PC-9 (cell line): ENCODE results near the gene ATP5PD. TPM values are rescaled to one million over a fixed set of nuclear protein-coding genes. Genes with fewer than 3 reads are reported as not detected.
A peak's percentile ranks its signal among the peaks of the same experiment; 100 is the strongest.

ENCODE experiments used
- BruUV-seq: library from RNA; stranded (reverse); fragments of 400-500 nt; replicated peaks from 2 replicates; lab custom pipeline; 2021; lab: Mats Ljungman, UMichigan
- CTCF ChIA-PET: fragments of 300-600 bp; sonication (Branson Sonifier 250); formaldehyde crosslinking; loops from one replicate; lab custom pipeline; 2022; ENCODE audit warnings: antibody characterized with exemption; lab: Charles Lee
- POLR2A ChIA-PET: fragments of 300-600 bp; sonication (Branson Sonifier 250); formaldehyde crosslinking; loops from one replicate; lab custom pipeline; 2022; ENCODE audit warnings: antibody characterized with exemption; ENCODE audit not compliant: unreplicated experiment; lab: Charles Lee
- DNase-seq, 2 experiments: peaks; one replicate each; pipeline versions ENCODE4 v3.0.0 to v3.0.0-alpha.2; 2015 to 2022; ENCODE audit warnings: mixed read lengths in 1 of 2
- H2AFZ ChIP-seq: fragments of 200-600 bp; sonication (generic); 2 replicates; pipeline ENCODE4 v1.8.1; 2017; ENCODE audit warnings: antibody characterized with exemption
- H3F3A ChIP-seq: fragments of 200-600 bp; sonication (generic); 2 replicates; pipeline ENCODE4 v1.8.1; 2017; ENCODE audit warnings: antibody characterized with exemption, mild to moderate bottlenecking, low read depth; ENCODE audit not compliant: insufficient read depth
- H3K27ac ChIP-seq: fragments of 200-600 bp; sonication (generic); 2 replicates; pipeline ENCODE4 v1.6.1; 2016; ENCODE audit warnings: mixed run types
- H3K27me3 ChIP-seq: fragments of 200-600 bp; sonication (generic); 2 replicates; pipeline ENCODE4 v1.6.1; 2016; ENCODE audit warnings: low read depth, mixed run types; ENCODE audit not compliant: insufficient read depth
- H3K36me3 ChIP-seq: fragments of 200-600 bp; sonication (generic); 2 replicates; pipeline ENCODE4 v1.6.1; 2016; ENCODE audit warnings: low read depth, mixed run types
- H3K4me1 ChIP-seq: fragments of 200-600 bp; sonication (generic); replicated peaks from 2 replicates; pipeline ENCODE4 v1.6.1; 2016; ENCODE audit warnings: mixed run types; ENCODE audit not compliant: insufficient read depth
- H3K4me2 ChIP-seq: fragments of 200-600 bp; sonication (generic); 2 replicates; pipeline ENCODE4 v1.6.1; 2017; ENCODE audit warnings: mixed run types
- H3K4me3 ChIP-seq: fragments of 200-600 bp; sonication (generic); 2 replicates; pipeline ENCODE4 v1.6.1; 2016; ENCODE audit warnings: mixed run types
- H3K79me2 ChIP-seq: fragments of 200-600 bp; sonication (generic); 2 replicates; pipeline ENCODE4 v1.6.1; 2017; ENCODE audit warnings: low read depth, mixed run types
- H3K9me2 ChIP-seq: fragments of 200-600 bp; sonication (generic); 2 replicates; pipeline ENCODE4 v1.8.1; 2017; ENCODE audit warnings: mild to moderate bottlenecking; ENCODE audit not compliant: insufficient read depth
- H3K9me3 ChIP-seq: fragments of 200-600 bp; sonication (generic); 2 replicates; pipeline ENCODE4 v1.8.1; 2016; ENCODE audit warnings: low read depth; ENCODE audit not compliant: insufficient read depth
- H4K20me1 ChIP-seq: fragments of 200-600 bp; sonication (generic); 2 replicates; pipeline ENCODE4 v1.8.1; 2017; ENCODE audit not compliant: insufficient read depth
- CTCF ChIP-seq: fragments of 200-600 bp; sonication (generic); conservative IDR thresholded peaks from 2 replicates; pipeline ENCODE4 v1.6.1; 2017; ENCODE audit warnings: mixed run types, antibody characterized with exemption, mild to moderate bottlenecking, moderate library complexity
- EZH2 ChIP-seq: fragments of 200-600 bp; sonication (generic); IDR thresholded peaks from 2 replicates; pipeline ENCODE4 v1.8.0; 2017; ENCODE audit warnings: antibody characterized with exemption, low read depth
- intact Hi-C: fragments of 100-400 bp; cut with micrococcal nuclease; formaldehyde crosslinking; loops from one replicate; pipeline ENCODE4 v1.10.0; 2022; ENCODE audit not compliant: unreplicated experiment
- total RNA-seq: library from RNA; stranded (reverse); gene quantifications from 2 replicates; pipeline ENCODE4 v1.2.3, GENCODE V29; 2021

Gene ATP5PD
- total RNA-seq, 1 experiment from 2014 or later, result 336 TPM

GRCh38 chr17:75091855-75092327 is 45.1 kb upstream of the ATP5PD start:
- no peaks in the 10 kb centered on the region for H3K27me3 ChIP-seq
- DNase-seq, result peak in 1 of 2 experiments; percentile 19
- no peaks in the 10 kb centered on the region for H3K9me2 ChIP-seq
- H3F3A ChIP-seq, result peaks cover 73% of the 10 kb centered on the region
- H3K4me3 ChIP-seq, result peak overlapping the region; percentile 93
- peak overlapping the region; percentile 90 for H3K4me2 ChIP-seq
- no peaks in the 10 kb centered on the region for H3K9me3 ChIP-seq
- intact Hi-C loops, result no loop called here
- no peak overlapping the region for H2AFZ ChIP-seq
- CTCF ChIA-PET, result interaction anchor here (0.6 kb wide), 1 partner anchor 35 kb away, joined by 10 read pairs; no protein-coding TSS in a partner anchor
- POLR2A ChIA-PET, result interaction anchor here (0.5 to 1.0 kb wide), 4 partner anchors 13 to 435 kb away, joined by 4 to 18 read pairs (median 8); partner anchors contain the start of gene HID1
- H3K4me1 ChIP-seq, result peaks cover 80% of the 10 kb centered on the region
- peaks cover 84% of the 10 kb centered on the region for H3K79me2 ChIP-seq
- TF ChIP-seq EZH2 (no peak), CTCF (no peak)
- peak overlapping the region; percentile 89 for H3K27ac ChIP-seq
- H4K20me1 ChIP-seq, result peaks cover 4% of the 10 kb centered on the region; the same call in 1 of the 2 replicates
- BruUV-seq, result no TSS peak
- H3K36me3 ChIP-seq, result 0 out of 2 replicates have a peak, but pooled peaks cover 4% of the 10 kb centered on the region

GRCh38 chr17:75090871-75091854 is 44.4 kb upstream of the ATP5PD start:
- intact Hi-C loops, result no loop called here

More at GRCh38 chr17:75090871-75091854, 44.4 kb upstream of the ATP5PD start:
- ChIA-PET POLR2A (interaction anchor here (0.5 to 0.8 kb wide), 4 partner anchors 80 to 333 kb away, joined by 3 to 12 read pairs (median 4); partner anchors contain the start of genes FDXR and HID1), CTCF (interaction anchor here (1.2 kb wide), 1 partner anchor 13 kb away, joined by 4 read pairs; no protein-coding TSS in a partner anchor)
- Histone ChIP-seq H3K4me1 (peaks cover 81% of the 10 kb centered on the region), H3K9me2 (no peaks in the 10 kb centered on the region), H3K9me3 (no peaks in the 10 kb centered on the region), H3K27me3 (no peaks in the 10 kb centered on the region), H3F3A (peaks cover 79% of the 10 kb centered on the region), H3K79me2 (peaks cover 86% of the 10 kb centered on the region), H3K4me3 (peak overlapping the region; percentile 93), H3K36me3 (no peaks in the 10 kb centered on the region), H3K4me2 (peak overlapping the region; percentile 90), H2AFZ (no peak overlapping the region), H4K20me1 (peaks cover 4% of the 10 kb centered on the region; the same call in 1 of the 2 replicates), H3K27ac (peak overlapping the region; percentile 89)
- TF ChIP-seq EZH2 (no peak), CTCF (no peak)
- peak; percentile 45 to 69 for DNase-seq
- BruUV-seq, result no TSS peak
